Heart left ventricle (tissue), 16 donors: ENCODE results near the gene SLC37A1. TPM values are rescaled to one million over a fixed set of nuclear protein-coding genes. Genes with fewer than 3 reads are reported as not detected.

Source experiments
- ATAC-seq, 4 donors: fragments of 200-7000 bp; cut with Tn5 transposase; one replicate each; pipeline ENCODE4 v1.9.1; 2020 to 2022; ENCODE audit warnings: moderate library complexity in 4 of 4, mild to moderate bottlenecking in 3 of 4, moderate number of reproducible peaks in 1 of 4
- DNase-seq, 5 donors: peaks; one replicate each; pipeline ENCODE4 v3.0.0-alpha.2; 2020
- H3K27ac ChIP-seq, 12 donors: fragments of 200-600 bp; sonication (generic) in 4 of 12; one replicate each; pipeline versions ENCODE4 v1.5.0 to v1.8.0; 2016 to 2022; ENCODE audit warnings: mild to moderate bottlenecking in 2 of 12
- H3K27me3 ChIP-seq, 9 donors: fragments of 200-600 bp; sonication (generic) in 2 of 9; one replicate each; pipeline versions ENCODE4 v1.5.1 to v1.8.0; 2016 to 2022; ENCODE audit warnings: mild to moderate bottlenecking in 3 of 9
- H3K36me3 ChIP-seq, 9 donors: fragments of 200-600 bp; sonication (generic) in 2 of 9; one replicate each; pipeline versions ENCODE4 v1.5.0 to v1.8.0; 2018 to 2022; ENCODE audit warnings: mild to moderate bottlenecking in 2 of 9
- H3K4me1 ChIP-seq, 12 donors: fragments of 200-600 bp; sonication (generic) in 4 of 12; one replicate each; pipeline versions ENCODE4 v1.5.0 to v1.8.0; 2016 to 2022; ENCODE audit warnings: mild to moderate bottlenecking in 3 of 12
- H3K4me3 ChIP-seq, 12 donors: fragments of 200-600 bp; sonication (generic) in 4 of 12; one replicate each; pipeline versions ENCODE4 v1.5.0 to v1.8.0; 2017 to 2022; ENCODE audit warnings: mild to moderate bottlenecking in 9 of 12, moderate library complexity in 4 of 12
- H3K9me3 ChIP-seq, 12 donors: fragments of 200-600 bp; sonication (generic) in 4 of 12; one replicate each; pipeline versions ENCODE4 v1.5.0 to v1.8.0; 2016 to 2022; ENCODE audit warnings: mild to moderate bottlenecking in 1 of 12
- POLR2A ChIP-seq, 2 donors: fragments of 450-650 bp; IDR thresholded peaks; one replicate each; pipeline ENCODE4 v1.6.1; 2017; ENCODE audit warnings: antibody characterized with exemption in 2 of 2, mild to moderate bottlenecking in 2 of 2, moderate library complexity in 2 of 2
- WGBS, 4 donors: extraction: QIAGEN DNeasy Blood & Tissue Kit in 2 of 4; methylation state at CpG; one replicate each; pipeline versions ENCODE4 v1.1.5 to v1.1.7; 2013 to 2018; 5-methylcytosine and 5-hydroxymethylcytosine counted together
- intact Hi-C, 10 donors: fragments of 100-400 bp; cut with DNase I; formaldehyde crosslinking; loops; one replicate each; pipeline versions ENCODE4 v1.11.1 to v1.14.2; 2022
- polyA plus RNA-seq, 2 donors: library from polyadenylated mRNA; stranded (reverse); fragments of 200-250 nt; gene quantifications; one replicate each; pipeline ENCODE4 v1.2.3, GENCODE V29; 2013
- total RNA-seq, 9 donors: library from RNA; depleted of rRNA in 2 of 9; stranded (reverse); fragments of >200 nt in 2 of 9; fragmentation: NEBNext Ultra II Directional in 3 of 9; extraction: Animal tissue kit (Norgen Biotek cat#: 25700) in 3 of 9; gene quantifications; one replicate each; pipeline versions ENCODE4 v1.1.0 to v1.2.4, GENCODE V29; 2016 to 2023
- TF ChIP-seq, protein P1 (sequence below), 12 donors: fragments of 200-600 bp; sonication (generic) in 4 of 12; IDR thresholded peaks; one replicate each; pipeline versions ENCODE4 v1.5.0 to v1.8.0; 2018 to 2022; ENCODE audit warnings: antibody characterized with exemption in 12 of 12, mild to moderate bottlenecking in 5 of 12
- donor health status: ischemic (EF 13 %, LVEDD 7.1; RV severe dilation, severe dysfunction).
- donor health status: healthy with polysubstance abuse.
- donor health status: DM: no; HTN: yes; CAD: no.
- donor health status: DM: no; HTN: no; CAD: no.
- donor health status: ischemic (EF 25% LVEDD 6.9; RV normal size, moderate dysfunction).
- donor health status: ischemic (EF 25% LVEDD 5.7; RV mildly dilated, moderate dysfunction).
- donor health status: healthy.
- donor health status: DM: yes; HTN: yes; CAD: no.
- donor health status: ischemic (EF 35%, LVEDD 5.7; RV mildly dilated, moderate dysfunction).
- donor health status: nonischemic (EF 11% LVEDD 7.7; RV severe dilation, severe dysfunction).
- donor health status: DM: yes; HTN: yes; CAD: no.
- donor health status: PGD.
- donor health status: ischemic (EF 29% LVEDD 5.4; RV normal size, mild dysfunction).
- donor health status: nonischemic (EF 23%, LVEDD 6.1; RV moderate dilation, normal function).

SLC37A1 gene
- total and polyA plus RNA-seq, 11 donors, result 2.2 to 13.0 (median 3.8) TPM

DNA sequence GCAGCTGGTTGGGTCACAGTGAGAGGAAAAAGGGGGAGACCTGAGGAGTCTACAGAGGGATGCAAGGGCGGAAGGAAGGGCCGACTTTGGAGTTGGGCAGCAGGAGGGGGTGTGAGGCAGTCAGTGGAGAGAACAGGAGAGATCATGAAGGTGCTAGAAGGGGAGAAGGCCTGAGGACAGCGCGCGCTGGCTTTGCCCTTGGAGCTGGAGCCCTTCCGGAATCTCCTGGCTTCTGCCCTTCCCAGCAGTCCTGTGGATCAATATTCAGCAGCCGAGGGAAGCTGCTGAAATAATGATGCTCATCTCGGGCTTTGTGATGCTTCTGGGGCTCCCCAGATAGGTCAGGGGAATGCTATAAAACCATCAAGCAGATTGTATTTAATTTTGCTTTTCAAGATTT is 26.7 kb downstream of the SLC37A1 start:
- no peak overlapping the region for H3K4me3 ChIP-seq
- ATAC-seq, result no peak
- no peak for TF ChIP-seq POLR2A (IDR thresholded peaks at IDR 0.05)
- TF ChIP-seq, protein P1, sequence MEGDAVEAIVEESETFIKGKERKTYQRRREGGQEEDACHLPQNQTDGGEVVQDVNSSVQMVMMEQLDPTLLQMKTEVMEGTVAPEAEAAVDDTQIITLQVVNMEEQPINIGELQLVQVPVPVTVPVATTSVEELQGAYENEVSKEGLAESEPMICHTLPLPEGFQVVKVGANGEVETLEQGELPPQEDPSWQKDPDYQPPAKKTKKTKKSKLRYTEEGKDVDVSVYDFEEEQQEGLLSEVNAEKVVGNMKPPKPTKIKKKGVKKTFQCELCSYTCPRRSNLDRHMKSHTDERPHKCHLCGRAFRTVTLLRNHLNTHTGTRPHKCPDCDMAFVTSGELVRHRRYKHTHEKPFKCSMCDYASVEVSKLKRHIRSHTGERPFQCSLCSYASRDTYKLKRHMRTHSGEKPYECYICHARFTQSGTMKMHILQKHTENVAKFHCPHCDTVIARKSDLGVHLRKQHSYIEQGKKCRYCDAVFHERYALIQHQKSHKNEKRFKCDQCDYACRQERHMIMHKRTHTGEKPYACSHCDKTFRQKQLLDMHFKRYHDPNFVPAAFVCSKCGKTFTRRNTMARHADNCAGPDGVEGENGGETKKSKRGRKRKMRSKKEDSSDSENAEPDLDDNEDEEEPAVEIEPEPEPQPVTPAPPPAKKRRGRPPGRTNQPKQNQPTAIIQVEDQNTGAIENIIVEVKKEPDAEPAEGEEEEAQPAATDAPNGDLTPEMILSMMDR (IDR thresholded peaks at IDR 0.05), result no peak
- no peaks in the 10 kb centered on the region for H3K9me3 ChIP-seq
- peak in 1 of 5 donors; percentile 5 for DNase-seq
- intact Hi-C loops, result no loop called here
- H3K27ac ChIP-seq, result no peak overlapping the region
- H3K4me1 ChIP-seq, result peaks cover 0 to 11% (median 0%) of the 10 kb centered on the region in 12 donors
- 80 to 92% (median 83%) methylated on average over 8 of the region's 8 CpGs for WGBS, 4 donors
- no peaks in the 10 kb centered on the region for H3K27me3 ChIP-seq
- H3K36me3 ChIP-seq, result peaks cover 0 to 78% (median 45%) of the 10 kb centered on the region in 9 donors

DNA sequence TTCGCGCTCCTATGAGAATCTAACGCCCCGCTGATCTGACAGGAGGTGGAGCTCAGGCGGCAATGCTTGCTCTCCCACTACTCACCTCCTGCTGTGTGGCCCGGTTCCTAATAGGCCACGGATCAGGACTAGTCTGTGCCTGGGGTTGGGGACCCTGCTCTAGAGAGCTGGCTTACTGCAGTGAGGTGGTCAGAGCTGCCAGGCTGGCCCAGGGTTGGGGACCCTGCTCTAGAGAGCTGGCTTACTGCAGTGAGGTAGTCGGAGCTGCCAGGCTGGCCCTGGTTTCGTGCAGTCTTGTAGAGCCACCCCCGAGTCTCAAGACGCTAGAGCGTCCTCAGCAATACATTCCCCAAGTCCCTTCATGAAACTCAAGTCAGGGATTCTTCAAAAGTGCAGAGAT is 27.5 kb downstream of the SLC37A1 start:
- H3K9me3 ChIP-seq, result no peaks in the 10 kb centered on the region
- peaks cover 0 to 7% (median 0%) of the 10 kb centered on the region in 12 donors for H3K4me1 ChIP-seq
- no peak overlapping the region for H3K4me3 ChIP-seq
- 83 to 90% (median 88%) methylated on average over 9 to 12 of the region's 12 CpGs for WGBS, 4 donors
- no peaks in the 10 kb centered on the region for H3K27me3 ChIP-seq
- no peak for TF ChIP-seq POLR2A (IDR thresholded peaks at IDR 0.05)
- TF ChIP-seq, protein P1 (IDR thresholded peaks at IDR 0.05), result no peak
- intact Hi-C loops, result no loop called here
- ATAC-seq (no peak), DNase-seq (peak in 1 of 5 donors; percentile 10)
- H3K27ac ChIP-seq, result no peak overlapping the region
- peaks cover 0 to 77% (median 46%) of the 10 kb centered on the region in 9 donors for H3K36me3 ChIP-seq

DNA sequence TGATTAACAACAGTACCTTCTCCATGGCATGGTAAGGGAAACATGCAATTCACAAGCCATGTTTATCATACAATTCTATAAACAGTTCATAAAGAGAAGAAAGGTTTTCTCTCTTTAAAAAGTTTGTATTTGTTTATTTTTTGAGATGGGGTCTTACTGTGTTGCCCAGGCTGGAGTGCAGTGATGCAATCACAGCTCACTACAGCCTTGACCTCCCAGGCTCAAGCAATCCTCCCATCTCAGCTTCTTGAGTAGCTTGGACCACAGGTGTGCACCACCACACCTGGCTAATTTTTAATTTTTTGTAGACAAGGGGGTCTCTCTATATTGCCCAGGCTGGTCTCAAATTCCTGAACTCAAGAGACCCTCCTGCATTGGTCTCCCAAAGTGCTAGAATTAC is 28.0 kb downstream of the SLC37A1 start:
- Histone ChIP-seq H3K9me3 (no peaks in the 10 kb centered on the region), H3K4me1 (peaks cover 0 to 7% (median 0%) of the 10 kb centered on the region in 12 donors), H3K4me3 (no peak overlapping the region), H3K27ac (no peak overlapping the region), H3K27me3 (no peaks in the 10 kb centered on the region), H3K36me3 (peaks cover 0 to 78% (median 46%) of the 10 kb centered on the region in 9 donors)
- ATAC-seq (no peak), DNase-seq (no peak)
- intact Hi-C loops, result no loop called here
- no peak for TF ChIP-seq POLR2A (IDR thresholded peaks at IDR 0.05)
- TF ChIP-seq, protein P1 (IDR thresholded peaks at IDR 0.05), result no peak

DNA sequence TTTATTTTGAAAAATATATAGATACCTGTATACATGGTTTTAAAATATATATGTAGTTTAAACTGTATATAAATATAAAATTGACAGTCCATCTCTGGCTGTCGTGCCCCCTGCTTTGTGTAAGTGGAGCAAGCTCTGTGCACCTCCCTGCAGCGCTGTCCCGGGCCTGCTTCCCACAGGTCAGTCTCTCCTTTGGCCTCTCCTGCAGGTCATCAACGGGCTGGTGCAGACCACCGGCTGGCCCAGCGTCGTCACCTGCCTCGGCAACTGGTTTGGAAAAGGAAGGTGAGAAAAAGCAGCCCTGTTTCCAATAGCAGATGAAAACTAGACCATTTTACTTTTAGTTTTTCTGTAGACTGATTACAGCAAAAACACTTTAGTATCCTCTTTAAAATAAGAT is 28.5 kb downstream of the SLC37A1 start:
- peak in 1 of 5 donors; percentile 36 for DNase-seq
- intact Hi-C loops, result no loop called here
- H3K36me3 ChIP-seq, result peaks cover 0 to 78% (median 50%) of the 10 kb centered on the region in 9 donors
- H3K4me1 ChIP-seq, result peaks cover 0 to 2% (median 0%) of the 10 kb centered on the region in 12 donors
- no peaks in the 10 kb centered on the region for H3K9me3 ChIP-seq
- WGBS, 4 donors, result 89 to 93% (median 89%) methylated on average over 8 of the region's 8 CpGs
- no peak for ATAC-seq
- TF ChIP-seq, protein P1 (IDR thresholded peaks at IDR 0.05), result no peak
- no peak for TF ChIP-seq POLR2A (IDR thresholded peaks at IDR 0.05)
- H3K27me3 ChIP-seq, result no peaks in the 10 kb centered on the region
- no peak overlapping the region for H3K27ac ChIP-seq
- H3K4me3 ChIP-seq, result no peak overlapping the region
